ENCODE measurements around the gene SPATC1L. TPM values are rescaled to one million over a fixed set of nuclear protein-coding genes. Genes with fewer than 3 reads are reported as not detected.

Gene SPATC1L
- total RNA-seq, 2 donors from 2014 or later = 4.4 to 9.6 TPM

GRCh38 chr21:46155514-46156377 is 28.5 kb downstream of the SPATC1L start, which contains the start of gene FTCD:
TSS of gene FTCD (minus strand) at chr21:46155579. CDS start at chr21:46155523, 56 bp downstream.
- WGBS, 2 donors = 72 to 80% methylated on average over 19 to 33 of the region's 34 CpGs
- no peak within 1 kb of the TSS for H3K4me3 ChIP-seq
- no peak for ATAC-seq
- H3K4me1 ChIP-seq = peaks cover 14% of the 10 kb centered on the region
- TF ChIP-seq CTCF (IDR thresholded peaks at IDR 0.05) (no peak), POLR2A (IDR thresholded peaks at IDR 0.05) (no peak)
- peak in 1 of 4 donors; percentile 5 for DNase-seq
- H3K27ac ChIP-seq = no peak within 1 kb of the TSS
- H3K9me3 ChIP-seq = no peaks in the 10 kb centered on the region
- no peaks in the 10 kb centered on the region for H3K27me3 ChIP-seq
- intact Hi-C loops (cut with DNase I) = no loop called here
- no peaks in the 10 kb centered on the region for H3K36me3 ChIP-seq (replicated peaks in 1 of 2; ENCODE audit: insufficient read depth in 1 of 2, low read depth in 2 of 2)

GRCh38 chr21:46154955-46155513 is 29.2 kb downstream of the SPATC1L start:
- DNase-seq (peak in 2 of 4 donors; percentile 4 to 5), ATAC-seq (no peak)
- WGBS, 2 donors = 84 to 86% methylated on average over 9 to 13 of the region's 16 CpGs
- no peak overlapping the region for H3K4me3 ChIP-seq
- peaks cover 14% of the 10 kb centered on the region for H3K4me1 ChIP-seq
- H3K9me3 ChIP-seq = no peaks in the 10 kb centered on the region
- H3K27me3 ChIP-seq = no peaks in the 10 kb centered on the region
- H3K27ac ChIP-seq = no peak overlapping the region
- no peaks in the 10 kb centered on the region for H3K36me3 ChIP-seq (replicated peaks in 1 of 2; ENCODE audit: insufficient read depth in 1 of 2, low read depth in 2 of 2)
- TF ChIP-seq CTCF (IDR thresholded peaks at IDR 0.05) (no peak), POLR2A (IDR thresholded peaks at IDR 0.05) (no peak)
- intact Hi-C loops (cut with DNase I) = no loop called here

- WGBS, 2 donors = 87 to 88% methylated on average over 22 to 38 of the region's 39 CpGs
- Histone ChIP-seq H3K27me3 (no peaks in the 10 kb centered on the region), H3K4me1 (peaks cover 14% of the 10 kb centered on the region), H3K27ac (no peak overlapping the region), H3K4me3 (no peak overlapping the region), H3K9me3 (no peaks in the 10 kb centered on the region), H3K36me3 (replicated peaks in 1 of 2; ENCODE audit: insufficient read depth in 1 of 2, low read depth in 2 of 2) (no peaks in the 10 kb centered on the region)
- intact Hi-C loops (cut with DNase I) = no loop called here
- DNase-seq (peak in 3 of 4 donors; percentile 5 to 12 (median 10)), ATAC-seq (no peak)
- TF ChIP-seq POLR2A (IDR thresholded peaks at IDR 0.05) (no peak), CTCF (IDR thresholded peaks at IDR 0.05) (no peak)
Observed at GRCh38 chr21:46154155-46154954, 29.9 kb downstream of the SPATC1L start.

GRCh38 chr21:46153247-46154154 is 30.8 kb downstream of the SPATC1L start:
- ATAC-seq (peak; percentile 74), DNase-seq (peak; percentile 50 to 73 (median 61))
- intact Hi-C loops (cut with DNase I) = no loop called here
- Histone ChIP-seq H3K9me3 (no peaks in the 10 kb centered on the region), H3K4me3 (no peak overlapping the region), H3K27ac (no peak overlapping the region), H3K4me1 (peaks cover 14% of the 10 kb centered on the region), H3K27me3 (no peaks in the 10 kb centered on the region), H3K36me3 (replicated peaks in 1 of 2; ENCODE audit: insufficient read depth in 1 of 2, low read depth in 2 of 2) (no peaks in the 10 kb centered on the region)
- 30% methylated on average over 8 to 30 of the region's 33 CpGs for WGBS, 2 donors
- no peak for TF ChIP-seq POLR2A (IDR thresholded peaks at IDR 0.05)
- peak; percentile 41 to 67 (median 56) for TF ChIP-seq CTCF (IDR thresholded peaks at IDR 0.05)
